Panc1 (cell line): ENCODE measurements around the gene NBPF26.
"Not testable (repeated sequence)": the region's sequence is repeated elsewhere in the genome, so short reads cannot be mapped to it uniquely, and the experiment has no call there.

Experiments
- POLR2AphosphoS5 ChIP-seq: IDR thresholded peaks from 2 replicates; pipeline ENCODE4 v1.6.1; 2012; ENCODE audit warnings: mild to moderate bottlenecking, low read depth, low read length, moderate library complexity
- SIN3A ChIP-seq: IDR thresholded peaks from 2 replicates; pipeline ENCODE4 v1.6.1; 2012; ENCODE audit warnings: low read depth, mild to moderate bottlenecking, low read length, moderate library complexity, borderline replicate concordance; ENCODE audit not compliant: insufficient read depth
- TCF7L2 ChIP-seq: IDR thresholded peaks from 2 replicates; pipeline ENCODE4 v1.6.1; 2011; ENCODE audit warnings: mild to moderate bottlenecking, low read depth, low read length, inconsistent platforms
- TF ChIP-seq, protein P1 (sequence below): fragments of 450-650 bp; IDR thresholded peaks from 2 replicates; pipeline ENCODE4 v1.5.1; 2017; ENCODE audit warnings: mild to moderate bottlenecking
- TF ChIP-seq, protein P2 (sequence below), 2 experiments: IDR thresholded peaks; 2 replicates each; pipeline ENCODE4 v1.6.1; 2011 to 2012; ENCODE audit warnings: low read depth in 2 of 2, control low read depth in 1 of 2, low read length in 1 of 2, mild to moderate bottlenecking in 1 of 2, moderate library complexity in 1 of 2; ENCODE audit not compliant: insufficient read depth in 1 of 2

DNA sequence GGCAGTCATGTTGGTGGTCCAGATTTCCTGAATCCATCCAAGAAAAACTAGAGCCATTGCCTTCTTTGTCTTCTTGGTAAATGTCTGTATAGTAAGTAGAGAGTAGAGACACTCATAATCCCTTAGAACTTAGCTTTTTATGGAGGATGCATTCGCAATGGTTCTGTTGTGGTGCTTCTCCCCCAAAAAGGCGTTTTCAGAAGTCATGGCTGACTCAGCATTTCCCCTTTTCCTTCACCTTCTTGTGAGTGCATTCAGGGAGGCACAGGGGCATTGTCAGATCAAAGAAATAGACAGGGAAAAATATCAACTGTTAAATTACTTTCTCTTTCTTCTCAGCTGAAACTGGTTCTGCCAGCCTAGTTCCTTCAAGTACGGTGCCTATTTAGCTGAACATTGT is 45.3 kb downstream of the NBPF26 start:
- TF ChIP-seq, protein P1, sequence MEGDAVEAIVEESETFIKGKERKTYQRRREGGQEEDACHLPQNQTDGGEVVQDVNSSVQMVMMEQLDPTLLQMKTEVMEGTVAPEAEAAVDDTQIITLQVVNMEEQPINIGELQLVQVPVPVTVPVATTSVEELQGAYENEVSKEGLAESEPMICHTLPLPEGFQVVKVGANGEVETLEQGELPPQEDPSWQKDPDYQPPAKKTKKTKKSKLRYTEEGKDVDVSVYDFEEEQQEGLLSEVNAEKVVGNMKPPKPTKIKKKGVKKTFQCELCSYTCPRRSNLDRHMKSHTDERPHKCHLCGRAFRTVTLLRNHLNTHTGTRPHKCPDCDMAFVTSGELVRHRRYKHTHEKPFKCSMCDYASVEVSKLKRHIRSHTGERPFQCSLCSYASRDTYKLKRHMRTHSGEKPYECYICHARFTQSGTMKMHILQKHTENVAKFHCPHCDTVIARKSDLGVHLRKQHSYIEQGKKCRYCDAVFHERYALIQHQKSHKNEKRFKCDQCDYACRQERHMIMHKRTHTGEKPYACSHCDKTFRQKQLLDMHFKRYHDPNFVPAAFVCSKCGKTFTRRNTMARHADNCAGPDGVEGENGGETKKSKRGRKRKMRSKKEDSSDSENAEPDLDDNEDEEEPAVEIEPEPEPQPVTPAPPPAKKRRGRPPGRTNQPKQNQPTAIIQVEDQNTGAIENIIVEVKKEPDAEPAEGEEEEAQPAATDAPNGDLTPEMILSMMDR, result not testable (repeated sequence)
- TF ChIP-seq POLR2AphosphoS5, SIN3A, TCF7L2: not testable (repeated sequence)
- TF ChIP-seq, protein P2, sequence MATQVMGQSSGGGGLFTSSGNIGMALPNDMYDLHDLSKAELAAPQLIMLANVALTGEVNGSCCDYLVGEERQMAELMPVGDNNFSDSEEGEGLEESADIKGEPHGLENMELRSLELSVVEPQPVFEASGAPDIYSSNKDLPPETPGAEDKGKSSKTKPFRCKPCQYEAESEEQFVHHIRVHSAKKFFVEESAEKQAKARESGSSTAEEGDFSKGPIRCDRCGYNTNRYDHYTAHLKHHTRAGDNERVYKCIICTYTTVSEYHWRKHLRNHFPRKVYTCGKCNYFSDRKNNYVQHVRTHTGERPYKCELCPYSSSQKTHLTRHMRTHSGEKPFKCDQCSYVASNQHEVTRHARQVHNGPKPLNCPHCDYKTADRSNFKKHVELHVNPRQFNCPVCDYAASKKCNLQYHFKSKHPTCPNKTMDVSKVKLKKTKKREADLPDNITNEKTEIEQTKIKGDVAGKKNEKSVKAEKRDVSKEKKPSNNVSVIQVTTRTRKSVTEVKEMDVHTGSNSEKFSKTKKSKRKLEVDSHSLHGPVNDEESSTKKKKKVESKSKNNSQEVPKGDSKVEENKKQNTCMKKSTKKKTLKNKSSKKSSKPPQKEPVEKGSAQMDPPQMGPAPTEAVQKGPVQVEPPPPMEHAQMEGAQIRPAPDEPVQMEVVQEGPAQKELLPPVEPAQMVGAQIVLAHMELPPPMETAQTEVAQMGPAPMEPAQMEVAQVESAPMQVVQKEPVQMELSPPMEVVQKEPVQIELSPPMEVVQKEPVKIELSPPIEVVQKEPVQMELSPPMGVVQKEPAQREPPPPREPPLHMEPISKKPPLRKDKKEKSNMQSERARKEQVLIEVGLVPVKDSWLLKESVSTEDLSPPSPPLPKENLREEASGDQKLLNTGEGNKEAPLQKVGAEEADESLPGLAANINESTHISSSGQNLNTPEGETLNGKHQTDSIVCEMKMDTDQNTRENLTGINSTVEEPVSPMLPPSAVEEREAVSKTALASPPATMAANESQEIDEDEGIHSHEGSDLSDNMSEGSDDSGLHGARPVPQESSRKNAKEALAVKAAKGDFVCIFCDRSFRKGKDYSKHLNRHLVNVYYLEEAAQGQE (IDR thresholded peaks at IDR 0.05; ENCODE audit: insufficient read depth in 1 of 2, low read depth in 2 of 2, low read length in 1 of 2), result not testable (repeated sequence)
